ENCODE data around the gene WNK4. TPM values are rescaled to one million over a fixed set of nuclear protein-coding genes. Genes with fewer than 3 reads are reported as not detected.
"Not testable (repeated sequence)": the region's sequence is repeated elsewhere in the genome, so short reads cannot be mapped to it uniquely, and the experiment has no call there.

The WNK4 gene
- 10 to 100 TPM; 11.3 to 14.7 (median 12.2) TPM for polyA plus RNA-seq (ENCODE audit: insufficient read length in 4 of 4)

DNA sequence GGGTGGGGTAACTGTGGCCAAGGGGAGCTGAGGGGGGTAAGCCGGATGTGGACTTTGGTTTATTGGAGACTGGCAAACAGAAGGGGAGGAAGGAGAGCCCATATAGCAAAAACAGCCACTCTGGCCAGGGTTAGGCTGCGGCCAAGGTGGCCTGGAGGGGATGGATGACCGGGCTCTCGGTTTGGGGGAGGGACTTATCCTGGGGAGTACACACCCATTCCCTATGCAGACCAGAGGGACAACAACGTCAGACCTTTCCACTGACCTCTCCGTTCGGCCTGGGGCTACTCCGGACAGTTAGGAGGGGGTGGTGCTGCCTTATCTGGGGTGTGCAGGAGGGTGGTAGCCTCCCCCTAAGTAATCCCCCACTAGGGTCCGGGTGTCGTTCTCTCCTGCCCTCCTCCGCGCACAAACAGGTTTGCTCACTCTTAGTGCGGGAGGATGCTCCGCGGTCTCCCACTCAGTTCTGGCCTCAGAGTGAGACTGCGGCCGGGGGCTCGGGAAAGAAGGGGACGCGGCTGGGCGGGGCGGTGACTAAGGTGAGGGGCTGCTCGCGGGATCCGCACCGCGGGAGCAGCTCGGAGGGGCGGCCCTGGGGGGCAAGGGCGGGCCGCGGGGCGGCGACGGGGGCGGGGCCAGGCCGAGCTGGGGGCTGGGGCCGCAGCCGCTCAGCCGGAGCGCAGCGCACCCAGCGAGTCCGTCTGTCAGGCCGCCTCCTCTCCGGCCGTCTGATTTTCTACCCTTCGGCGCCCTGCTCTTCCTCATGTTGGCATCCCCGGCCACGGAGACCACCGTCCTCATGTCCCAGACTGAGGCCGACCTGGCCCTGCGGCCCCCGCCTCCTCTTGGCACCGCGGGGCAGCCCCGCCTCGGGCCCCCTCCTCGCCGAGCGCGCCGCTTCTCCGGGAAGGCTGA lies at the start of gene WNK4:
Gene WNK4 (plus strand): TSS at position 675 of the 915 bp plus-strand sequence. CDS start 89 bp downstream, at position 764.
- DNase-seq (ENCODE audit: low read depth in 4 of 4, low spot score in 3 of 4) = no peak

DNA sequence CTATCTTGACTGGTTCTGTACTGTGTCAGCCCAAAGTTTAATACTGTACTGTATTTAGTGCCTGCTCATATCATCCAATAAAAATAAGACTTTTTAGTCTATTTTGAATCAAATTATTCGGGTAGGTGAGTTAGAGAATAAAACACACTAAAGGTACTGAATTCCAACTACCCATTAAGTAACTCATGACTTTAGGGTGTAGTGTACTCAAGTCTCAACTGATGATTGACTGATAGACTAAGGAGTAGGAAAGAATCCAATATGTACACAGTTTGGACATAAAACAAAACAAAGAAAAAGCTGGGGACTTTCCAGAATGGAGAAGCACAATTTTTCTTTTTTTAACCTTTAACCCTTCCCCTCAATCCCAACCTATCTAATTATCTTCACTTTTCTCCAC lies 39.7 kb upstream of the WNK4 start:
- DNase-seq (ENCODE audit: low read depth in 4 of 4, low spot score in 3 of 4) = no peak

GRCh38 chr17:42742916-42743315 lies 37.5 kb upstream of the WNK4 start:
- DNase-seq (ENCODE audit: low read depth in 4 of 4, low spot score in 3 of 4) = not testable (repeated sequence)

GRCh38 chr17:42743595-42744282 lies 36.7 kb upstream of the WNK4 start:
- no peak for DNase-seq (ENCODE audit: low read depth in 4 of 4, low spot score in 3 of 4)

- DNase-seq (ENCODE audit: low read depth in 4 of 4, low spot score in 3 of 4) = peak in 3 of 4 donors; percentile 18 to 34 (median 28)
These were observed 36.1 kb upstream of the WNK4 start for GRCh38 chr17:42744283-42744805.

GRCh38 chr17:42744806-42745617 lies 35.4 kb upstream of the WNK4 start, which contains the start of gene EZH1:
EZH1 (minus strand) TSS chr17:42745040; CDS start chr17:42728941, 16,099 bp downstream.
- peak; percentile 79 to 87 (median 84) for DNase-seq (ENCODE audit: low read depth in 4 of 4, low spot score in 3 of 4)

GRCh38 chr17:42748202-42748907 lies 32.1 kb upstream of the WNK4 start:
- no peak for DNase-seq (ENCODE audit: low read depth in 4 of 4, low spot score in 3 of 4)

- no peak for DNase-seq (ENCODE audit: low read depth in 4 of 4, low spot score in 3 of 4)
These were observed 31.3 kb upstream of the WNK4 start for GRCh38 chr17:42748908-42749798.

- DNase-seq (ENCODE audit: low read depth in 4 of 4, low spot score in 3 of 4) = no peak
These were observed 29.6 kb upstream of the WNK4 start for GRCh38 chr17:42750739-42751344.

DNA sequence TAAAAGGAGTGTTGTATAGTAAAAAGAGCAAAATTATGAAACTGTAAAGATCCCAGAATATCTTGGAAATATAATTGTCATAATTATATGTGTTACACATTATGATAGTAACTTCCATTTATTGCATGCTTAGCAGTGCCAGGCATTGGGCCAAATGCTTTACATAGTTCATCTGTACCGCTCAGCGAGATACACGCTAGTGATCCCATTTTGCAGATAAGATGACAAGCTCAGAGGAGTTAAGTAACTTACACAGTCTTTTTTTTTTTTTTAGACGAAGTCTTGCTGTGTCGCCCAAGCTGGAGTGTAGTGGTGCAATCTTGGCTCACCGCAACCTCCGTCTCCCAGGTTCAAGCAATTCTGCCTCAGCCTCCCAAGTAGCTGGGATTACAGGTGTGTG lies 28.8 kb upstream of the WNK4 start:
- no peak for DNase-seq (ENCODE audit: low read depth in 4 of 4, low spot score in 3 of 4)

GRCh38 chr17:42754782-42755181 lies 25.6 kb upstream of the WNK4 start:
- no peak for DNase-seq (ENCODE audit: low read depth in 4 of 4, low spot score in 3 of 4)

DNA sequence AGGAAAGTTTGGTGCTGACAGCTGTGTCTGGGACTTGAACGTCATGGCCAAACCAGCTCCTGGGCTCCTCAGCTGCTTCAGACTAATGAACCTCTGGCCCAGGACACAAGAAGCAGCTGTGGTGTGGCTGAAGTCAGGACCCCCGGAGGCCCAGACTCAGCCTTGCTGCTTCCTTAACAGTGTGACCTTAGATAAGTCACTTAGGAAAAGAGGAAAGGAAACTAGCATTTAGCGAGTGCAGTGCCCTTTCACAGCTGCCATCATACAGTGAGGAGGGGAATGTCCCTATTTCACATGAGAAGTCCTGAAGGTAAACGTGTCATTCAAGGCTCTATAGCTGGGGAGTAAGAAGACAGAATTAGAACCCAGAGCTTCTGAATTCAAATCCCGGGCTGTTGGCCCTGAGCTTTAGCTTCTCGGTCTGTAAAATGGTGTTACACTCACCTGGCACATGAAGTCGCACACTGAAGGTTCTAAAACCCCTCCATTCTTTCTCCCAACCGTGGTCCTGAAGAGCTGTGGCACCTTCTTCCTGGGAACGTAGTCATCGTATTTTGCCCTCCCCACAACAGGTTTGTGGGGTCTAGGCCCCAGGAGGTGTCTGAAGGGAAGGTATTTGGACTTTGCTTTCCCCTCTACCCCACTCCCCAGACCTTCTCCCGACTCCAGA lies 20.3 kb upstream of the WNK4 start:
- DNase-seq (ENCODE audit: low read depth in 4 of 4, low spot score in 3 of 4) = no peak

GRCh38 chr17:42760652-42761581 lies 19.5 kb upstream of the WNK4 start, which contains the start of gene RAMP2:
RAMP2 (plus strand) TSS chr17:42761227; CDS start chr17:42761262, 35 bp downstream.
- DNase-seq (ENCODE audit: low read depth in 4 of 4, low spot score in 3 of 4) = no peak

DNA sequence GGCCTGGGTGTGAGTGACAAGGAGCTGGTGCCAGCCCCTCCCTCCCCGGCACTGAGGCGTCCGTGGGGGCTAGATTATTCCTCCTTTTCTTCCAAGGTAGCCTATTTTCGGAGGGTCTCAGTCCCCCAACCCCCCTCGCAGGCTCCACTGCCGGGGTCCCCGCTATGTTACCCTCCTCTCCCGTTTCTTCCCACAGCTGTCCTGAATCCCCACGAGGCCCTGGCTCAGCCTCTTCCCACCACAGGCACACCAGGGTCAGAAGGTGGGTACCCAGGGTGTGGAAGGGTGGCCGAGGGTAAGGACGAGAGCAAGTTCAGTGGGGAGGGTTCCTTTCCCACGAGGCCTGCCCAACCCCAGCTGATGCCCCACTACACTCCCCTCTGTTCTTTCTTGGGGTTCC lies 18.8 kb upstream of the WNK4 start:
- DNase-seq (ENCODE audit: low read depth in 4 of 4, low spot score in 3 of 4) = no peak

DNA sequence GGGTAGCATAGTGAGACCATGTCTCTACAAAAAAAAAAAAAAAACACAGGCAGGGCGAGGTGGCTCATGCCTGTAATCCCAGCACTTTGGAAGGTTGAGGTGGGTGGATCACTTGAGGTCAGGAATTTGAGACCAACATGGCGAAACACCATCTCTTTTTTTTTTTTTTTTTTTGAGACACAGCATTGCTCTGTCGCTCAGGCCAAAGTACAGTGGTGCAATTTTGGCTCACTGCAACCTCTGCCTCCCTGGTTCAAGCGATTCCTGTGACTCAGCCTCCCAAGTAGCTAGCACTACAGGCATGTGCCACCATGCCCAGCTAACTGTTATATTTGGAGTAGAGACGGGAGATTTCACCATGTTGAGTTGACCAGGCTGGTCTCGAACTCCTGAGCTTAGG lies 14.3 kb upstream of the WNK4 start:
- DNase-seq (ENCODE audit: low read depth in 4 of 4, low spot score in 3 of 4) = no peak

GRCh38 chr17:42767512-42767911 lies 12.9 kb upstream of the WNK4 start:
- no peak for DNase-seq (ENCODE audit: low read depth in 4 of 4, low spot score in 3 of 4)

DNA sequence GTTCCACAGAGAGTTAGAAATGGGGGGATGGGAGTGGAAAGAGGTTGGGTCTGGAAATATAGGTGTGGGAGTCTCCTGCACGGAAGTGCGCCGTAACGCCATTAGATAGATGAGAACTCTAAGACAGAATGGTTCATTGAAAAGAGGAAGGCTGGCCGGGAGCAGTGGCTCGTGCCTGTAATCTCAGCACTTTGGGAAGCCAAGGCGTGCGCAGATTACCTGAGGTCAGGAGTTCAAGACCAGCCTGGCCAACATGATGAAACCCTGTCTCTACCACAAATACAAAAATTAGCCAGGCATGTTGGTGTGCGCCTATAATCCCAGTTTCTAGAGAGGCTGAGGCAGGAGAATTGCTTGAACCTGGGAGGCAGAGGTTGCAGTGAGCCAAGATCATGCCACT lies 12.4 kb upstream of the WNK4 start:
- not testable (repeated sequence) for DNase-seq (ENCODE audit: low read depth in 4 of 4, low spot score in 3 of 4)
